NT2/D1 (cell line): ENCODE data around the gene SLC25A27.

Experiments used
- DNase-seq: peaks from one replicate; pipeline ENCODE4 v3.0.0-alpha.2; 2011; ENCODE audit warnings: low read depth, low spot score
- H3K27me3 ChIP-seq: 2 replicates; pipeline ENCODE4 v1.6.0; 2011; ENCODE audit warnings: mild to moderate bottlenecking; ENCODE audit not compliant: insufficient read length, insufficient read depth
- H3K36me3 ChIP-seq: 2 replicates; pipeline ENCODE4 v1.6.1; 2011; ENCODE audit warnings: mild to moderate bottlenecking, low read length, mixed read lengths; ENCODE audit not compliant: insufficient read depth, insufficient read length
- H3K4me1 ChIP-seq: 2 replicates; pipeline ENCODE4 v1.5.1; 2011; ENCODE audit not compliant: insufficient read depth, insufficient read length
- H3K4me3 ChIP-seq: 2 replicates; pipeline ENCODE4 v1.5.1; 2011; ENCODE audit warnings: low read depth; ENCODE audit not compliant: insufficient read length
- H3K9ac ChIP-seq: 2 replicates; pipeline ENCODE4 v1.6.0; 2011; ENCODE audit warnings: low read depth; ENCODE audit not compliant: insufficient read length
- H3K9me3 ChIP-seq: 2 replicates; pipeline ENCODE4 v1.5.1; 2011; ENCODE audit warnings: mild to moderate bottlenecking, low read length; ENCODE audit not compliant: insufficient read depth
- SUZ12 ChIP-seq: IDR thresholded peaks from 2 replicates; pipeline ENCODE4 v1.6.1; 2011; ENCODE audit not compliant: insufficient read length, insufficient read depth; ENCODE audit errors: extremely low read depth
- YY1 ChIP-seq: IDR thresholded peaks from 2 replicates; pipeline ENCODE4 v1.6.1; 2011; ENCODE audit not compliant: insufficient read length, insufficient read depth
- ZNF274 ChIP-seq: IDR thresholded peaks from 2 replicates; pipeline ENCODE4 v1.6.1; 2011; ENCODE audit warnings: mild to moderate bottlenecking, low read depth, low read length

The SLC25A27 gene

DNA sequence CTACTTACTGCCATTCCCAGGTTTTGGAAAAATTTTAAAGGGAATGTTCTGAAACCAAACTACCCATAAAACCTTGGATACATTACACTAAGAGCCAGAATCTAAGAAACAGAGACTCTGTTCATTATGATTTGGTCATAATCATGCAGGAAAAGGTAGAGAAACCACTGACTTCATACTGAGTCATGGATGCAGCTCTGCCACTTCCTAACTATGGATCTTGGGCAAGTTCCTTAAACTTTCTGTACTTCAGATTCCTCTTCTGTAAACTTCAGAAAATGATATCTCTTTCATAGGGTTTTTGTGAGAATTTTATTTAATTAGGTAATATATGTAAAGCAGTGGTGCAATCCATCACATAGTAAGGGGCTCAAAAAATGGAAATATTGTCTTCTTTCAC is 62.4 kb downstream of the SLC25A27 start:
- DNase-seq: no peak
- Histone ChIP-seq H3K27me3 (no peaks in the 10 kb centered on the region), H3K4me3 (no peak overlapping the region), H3K9ac (no peak overlapping the region), H3K9me3 (no peaks in the 10 kb centered on the region), H3K36me3 (no peaks in the 10 kb centered on the region), H3K4me1 (no peaks in the 10 kb centered on the region)
- TF ChIP-seq ZNF274 (no peak), SUZ12 (no peak), YY1 (no peak)

DNA sequence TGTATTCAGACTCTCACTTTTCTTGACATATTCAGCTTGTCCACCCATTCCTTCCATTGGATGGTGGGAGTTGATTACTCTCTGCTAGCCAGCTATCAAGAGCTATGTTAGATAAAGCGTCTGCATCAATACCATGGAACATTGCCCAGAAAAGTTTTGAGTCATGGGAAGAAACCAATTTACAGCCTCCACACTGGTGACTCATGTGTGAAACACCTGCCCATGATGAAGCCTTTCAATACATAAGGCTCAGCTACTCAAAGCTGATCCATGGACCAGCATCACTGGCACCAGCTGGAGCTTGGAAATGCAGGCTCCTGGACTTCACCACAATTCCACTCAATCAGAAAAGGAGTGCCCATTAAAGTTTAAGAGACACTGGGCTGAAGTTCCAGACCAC is 66.3 kb downstream of the SLC25A27 start:
- no peak overlapping the region for H3K4me3 ChIP-seq
- H3K9me3 ChIP-seq: no peaks in the 10 kb centered on the region
- no peak overlapping the region for H3K9ac ChIP-seq
- no peaks in the 10 kb centered on the region for H3K27me3 ChIP-seq
- H3K4me1 ChIP-seq: no peaks in the 10 kb centered on the region
- DNase-seq: no peak
- TF ChIP-seq SUZ12: no peak
- no peak for TF ChIP-seq YY1
- TF ChIP-seq ZNF274: no peak
- no peaks in the 10 kb centered on the region for H3K36me3 ChIP-seq

DNA sequence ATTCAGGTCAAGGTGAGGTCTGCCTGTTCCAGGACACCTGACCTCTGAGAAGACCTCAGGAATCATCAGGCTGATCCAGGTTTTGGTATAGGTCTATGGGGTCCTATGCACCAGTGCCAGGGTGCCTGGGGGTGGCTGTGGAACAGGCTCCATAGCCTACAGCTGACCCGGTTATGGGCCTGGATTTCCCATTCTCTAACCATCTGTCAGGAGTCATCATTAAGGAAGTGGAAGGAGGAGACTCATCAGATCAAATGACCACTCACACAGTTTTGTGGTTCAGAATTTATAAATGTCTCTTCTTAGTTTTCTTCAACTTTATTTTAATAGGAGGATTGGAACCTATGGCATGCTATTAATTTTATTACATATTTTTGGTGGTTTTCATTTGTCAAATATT is 67.6 kb downstream of the SLC25A27 start:
- H3K4me3 ChIP-seq: no peak overlapping the region
- H3K36me3 ChIP-seq: no peaks in the 10 kb centered on the region
- TF ChIP-seq YY1: no peak
- TF ChIP-seq ZNF274: no peak
- no peak for TF ChIP-seq SUZ12
- no peaks in the 10 kb centered on the region for H3K9me3 ChIP-seq
- DNase-seq: no peak
- H3K4me1 ChIP-seq: no peaks in the 10 kb centered on the region
- H3K27me3 ChIP-seq: no peaks in the 10 kb centered on the region
- no peak overlapping the region for H3K9ac ChIP-seq
